ENCODE data around the gene RNF114.

DNA sequence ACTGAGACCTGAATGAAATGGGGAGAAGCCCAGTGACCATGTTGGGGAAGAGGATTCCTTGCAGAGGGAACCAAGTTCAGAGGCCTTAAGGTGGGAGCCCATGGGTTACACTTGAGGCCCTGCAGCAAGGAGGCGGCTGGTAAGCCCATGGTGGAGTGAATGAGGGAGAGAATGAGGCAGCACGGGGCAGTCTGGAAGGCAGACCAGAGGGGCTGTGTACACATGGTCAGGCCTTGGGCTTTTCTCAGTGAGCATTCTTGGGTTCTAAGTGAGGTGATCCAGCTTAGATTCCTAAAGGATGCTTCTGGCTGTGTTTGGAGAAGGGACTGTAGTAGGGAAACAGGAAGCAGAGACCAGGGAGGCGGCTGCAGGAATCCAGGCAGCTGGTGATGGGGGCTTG, 19.0 kb downstream of the RNF114 start:
- TF ChIP-seq, protein P1, sequence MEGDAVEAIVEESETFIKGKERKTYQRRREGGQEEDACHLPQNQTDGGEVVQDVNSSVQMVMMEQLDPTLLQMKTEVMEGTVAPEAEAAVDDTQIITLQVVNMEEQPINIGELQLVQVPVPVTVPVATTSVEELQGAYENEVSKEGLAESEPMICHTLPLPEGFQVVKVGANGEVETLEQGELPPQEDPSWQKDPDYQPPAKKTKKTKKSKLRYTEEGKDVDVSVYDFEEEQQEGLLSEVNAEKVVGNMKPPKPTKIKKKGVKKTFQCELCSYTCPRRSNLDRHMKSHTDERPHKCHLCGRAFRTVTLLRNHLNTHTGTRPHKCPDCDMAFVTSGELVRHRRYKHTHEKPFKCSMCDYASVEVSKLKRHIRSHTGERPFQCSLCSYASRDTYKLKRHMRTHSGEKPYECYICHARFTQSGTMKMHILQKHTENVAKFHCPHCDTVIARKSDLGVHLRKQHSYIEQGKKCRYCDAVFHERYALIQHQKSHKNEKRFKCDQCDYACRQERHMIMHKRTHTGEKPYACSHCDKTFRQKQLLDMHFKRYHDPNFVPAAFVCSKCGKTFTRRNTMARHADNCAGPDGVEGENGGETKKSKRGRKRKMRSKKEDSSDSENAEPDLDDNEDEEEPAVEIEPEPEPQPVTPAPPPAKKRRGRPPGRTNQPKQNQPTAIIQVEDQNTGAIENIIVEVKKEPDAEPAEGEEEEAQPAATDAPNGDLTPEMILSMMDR (IDR thresholded peaks at IDR 0.05; ENCODE audit: poor library complexity, severe bottlenecking): no peak
- TF ChIP-seq MXI1 (conservative IDR thresholded peaks at IDR 0.05; ENCODE audit: poor library complexity, severe bottlenecking) (no peak), SMC3 (conservative IDR thresholded peaks at IDR 0.05; ENCODE audit: poor library complexity) (no peak), POLR2AphosphoS5 (IDR thresholded peaks at IDR 0.05) (no peak), EZH2 (IDR thresholded peaks at IDR 0.05; ENCODE audit: borderline replicate concordance, insufficient read depth, low read length, poor library complexity, severe bottlenecking) (no peak), EP300 (conservative IDR thresholded peaks at IDR 0.05; ENCODE audit: poor library complexity, severe bottlenecking) (no peak), TAF1 (IDR thresholded peaks at IDR 0.05; ENCODE audit: low read depth) (no peak), RAD21 (conservative IDR thresholded peaks at IDR 0.05) (no peak)
- TF ChIP-seq, protein P2, sequence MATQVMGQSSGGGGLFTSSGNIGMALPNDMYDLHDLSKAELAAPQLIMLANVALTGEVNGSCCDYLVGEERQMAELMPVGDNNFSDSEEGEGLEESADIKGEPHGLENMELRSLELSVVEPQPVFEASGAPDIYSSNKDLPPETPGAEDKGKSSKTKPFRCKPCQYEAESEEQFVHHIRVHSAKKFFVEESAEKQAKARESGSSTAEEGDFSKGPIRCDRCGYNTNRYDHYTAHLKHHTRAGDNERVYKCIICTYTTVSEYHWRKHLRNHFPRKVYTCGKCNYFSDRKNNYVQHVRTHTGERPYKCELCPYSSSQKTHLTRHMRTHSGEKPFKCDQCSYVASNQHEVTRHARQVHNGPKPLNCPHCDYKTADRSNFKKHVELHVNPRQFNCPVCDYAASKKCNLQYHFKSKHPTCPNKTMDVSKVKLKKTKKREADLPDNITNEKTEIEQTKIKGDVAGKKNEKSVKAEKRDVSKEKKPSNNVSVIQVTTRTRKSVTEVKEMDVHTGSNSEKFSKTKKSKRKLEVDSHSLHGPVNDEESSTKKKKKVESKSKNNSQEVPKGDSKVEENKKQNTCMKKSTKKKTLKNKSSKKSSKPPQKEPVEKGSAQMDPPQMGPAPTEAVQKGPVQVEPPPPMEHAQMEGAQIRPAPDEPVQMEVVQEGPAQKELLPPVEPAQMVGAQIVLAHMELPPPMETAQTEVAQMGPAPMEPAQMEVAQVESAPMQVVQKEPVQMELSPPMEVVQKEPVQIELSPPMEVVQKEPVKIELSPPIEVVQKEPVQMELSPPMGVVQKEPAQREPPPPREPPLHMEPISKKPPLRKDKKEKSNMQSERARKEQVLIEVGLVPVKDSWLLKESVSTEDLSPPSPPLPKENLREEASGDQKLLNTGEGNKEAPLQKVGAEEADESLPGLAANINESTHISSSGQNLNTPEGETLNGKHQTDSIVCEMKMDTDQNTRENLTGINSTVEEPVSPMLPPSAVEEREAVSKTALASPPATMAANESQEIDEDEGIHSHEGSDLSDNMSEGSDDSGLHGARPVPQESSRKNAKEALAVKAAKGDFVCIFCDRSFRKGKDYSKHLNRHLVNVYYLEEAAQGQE (IDR thresholded peaks at IDR 0.05; ENCODE audit: borderline replicate concordance): no peak
